CD4-positive, CD25-positive, alpha-beta regulatory T cell (primary cell): ENCODE measurements around the gene TMC1. TPM values are rescaled to one million over a fixed set of nuclear protein-coding genes. Genes with fewer than 3 reads are reported as not detected.
"Not testable (repeated sequence)": the region's sequence is repeated elsewhere in the genome, so short reads cannot be mapped to it uniquely, and the experiment has no call there.

Experiments used
- ATAC-seq, 2 donors: fragments of 150-1000 bp; cut with Tn5 transposase; one replicate each; pipeline ENCODE4 v1.10.0; 2021; ENCODE audit warnings: low read depth in 2 of 2, moderate number of reproducible peaks in 2 of 2, moderate library complexity in 1 of 2
- DNase-seq, 3 donors: peaks; one replicate each; pipeline versions ENCODE4 v3.0.0 to v3.0.0-alpha.2; 2012 to 2022; ENCODE audit warnings: mixed read lengths in 1 of 3
- H3K27ac ChIP-seq: one replicate; pipeline ENCODE4 v1.7.0; 2013; ENCODE audit warnings: mild to moderate bottlenecking, low read length; ENCODE audit not compliant: insufficient read depth, poor library complexity, severe bottlenecking
- H3K27me3 ChIP-seq: one replicate; pipeline ENCODE4 v1.7.0; 2013; ENCODE audit warnings: low read length; ENCODE audit not compliant: control insufficient read depth, insufficient read depth
- H3K36me3 ChIP-seq: one replicate; pipeline ENCODE4 v1.7.0; 2013; ENCODE audit warnings: mild to moderate bottlenecking, low read length, moderate library complexity; ENCODE audit not compliant: control insufficient read depth, insufficient read depth
- H3K4me1 ChIP-seq: 2 replicates; pipeline ENCODE4 v1.7.0; 2013; ENCODE audit warnings: mild to moderate bottlenecking, low read length; ENCODE audit not compliant: insufficient read depth, control insufficient read depth, poor library complexity, severe bottlenecking
- H3K4me3 ChIP-seq: one replicate; pipeline ENCODE4 v1.7.0; 2013; ENCODE audit warnings: low read depth, mild to moderate bottlenecking, low read length, moderate library complexity
- H3K9me3 ChIP-seq, 2 experiments: 1 replicate in 1 of 2; 2 replicates in 1 of 2; pipeline ENCODE4 v1.7.0; 2013; ENCODE audit warnings: low read length in 2 of 2, mild to moderate bottlenecking in 1 of 2, moderate library complexity in 1 of 2; ENCODE audit not compliant: control insufficient read depth in 2 of 2
- H3K27ac Mint-ChIP-seq, 3 donors: one replicate each; pipeline ENCODE4 v1.8.0; 2020 to 2022; ENCODE audit warnings: mild to moderate bottlenecking in 3 of 3, mixed read lengths in 3 of 3, moderate library complexity in 2 of 3
- H3K27me3 Mint-ChIP-seq: one replicate; pipeline ENCODE4 v1.8.0; 2022; ENCODE audit warnings: mild to moderate bottlenecking, mixed read lengths
- H3K36me3 Mint-ChIP-seq: one replicate; pipeline ENCODE4 v1.8.0; 2020; ENCODE audit warnings: mixed read lengths
- H3K4me1 Mint-ChIP-seq, 4 donors: one replicate each; pipeline ENCODE4 v1.8.0; 2020 to 2022; ENCODE audit warnings: mixed read lengths in 4 of 4, mild to moderate bottlenecking in 1 of 4
- H3K4me3 Mint-ChIP-seq, 4 donors: one replicate each; pipeline ENCODE4 v1.8.0; 2020 to 2022; ENCODE audit warnings: mild to moderate bottlenecking in 4 of 4, mixed read lengths in 4 of 4, moderate library complexity in 3 of 4
- H3K9me3 Mint-ChIP-seq, 7 donors: one replicate each; pipeline ENCODE4 v1.8.0; 2020 to 2022; ENCODE audit warnings: mixed read lengths in 7 of 7, mild to moderate bottlenecking in 3 of 7, moderate library complexity in 2 of 7
- polyA plus RNA-seq, 4 donors: library from polyadenylated mRNA; unstranded; fragments of 300-500 nt; fragmentation: Illumina TruSeq; gene quantifications; one replicate each; pipeline ENCODE4 v1.2.3, GENCODE V29; 2021
- total RNA-seq: library from RNA; stranded (reverse); gene quantifications from one replicate; pipeline ENCODE4 v1.2.3, GENCODE V29; 2022

The TMC1 gene
- total and polyA plus RNA-seq, 5 donors from 2014 or later: not detected

DNA sequence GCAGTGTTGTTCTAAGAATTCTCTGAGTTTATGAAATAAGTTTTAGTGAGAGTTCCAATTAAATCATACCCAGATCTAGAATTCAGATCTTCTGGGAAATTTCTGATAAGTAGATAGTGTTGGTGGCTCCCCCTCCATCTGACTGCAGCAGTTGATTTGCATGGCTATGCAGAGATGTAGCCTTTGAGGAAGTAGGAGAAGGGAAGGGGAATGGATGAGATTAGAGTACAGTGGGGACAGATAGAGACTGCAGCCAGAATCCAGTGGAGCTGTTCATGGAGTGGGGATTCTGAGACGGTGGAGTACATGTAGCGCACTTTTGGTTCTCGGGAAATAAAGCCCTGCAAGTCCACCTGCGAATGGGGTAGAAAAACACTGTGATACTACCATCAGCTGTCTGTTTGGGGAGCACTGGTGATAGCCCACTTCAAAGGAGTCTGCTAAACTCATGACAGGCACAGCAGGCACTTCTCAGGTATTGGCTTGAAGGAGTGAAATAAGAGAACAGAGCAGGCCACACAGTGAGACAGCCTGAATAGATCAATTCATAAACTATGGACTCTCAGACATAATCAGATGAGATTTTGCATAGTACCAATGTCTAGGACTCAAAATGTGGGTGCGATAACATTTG is 334.6 kb downstream of the TMC1 start:
- Histone ChIP-seq H3K27ac (no peak overlapping the region), H3K4me1 (no peaks in the 10 kb centered on the region), H3K9me3 (no peaks in the 10 kb centered on the region), H3K4me3 (no peak overlapping the region), H3K36me3 (no peaks in the 10 kb centered on the region), H3K27me3 (no peaks in the 10 kb centered on the region)
- H3K36me3 Mint-ChIP-seq: no peaks in the 10 kb centered on the region
- ATAC-seq (no peak), DNase-seq (no peak)
- no peak overlapping the region for H3K4me3 Mint-ChIP-seq
- no peaks in the 10 kb centered on the region for H3K4me1 Mint-ChIP-seq
- H3K27me3 Mint-ChIP-seq: no peaks in the 10 kb centered on the region
- peaks cover 0 to 2% (median 0%) of the 10 kb centered on the region in 7 donors for H3K9me3 Mint-ChIP-seq
- no peak overlapping the region for H3K27ac Mint-ChIP-seq

DNA sequence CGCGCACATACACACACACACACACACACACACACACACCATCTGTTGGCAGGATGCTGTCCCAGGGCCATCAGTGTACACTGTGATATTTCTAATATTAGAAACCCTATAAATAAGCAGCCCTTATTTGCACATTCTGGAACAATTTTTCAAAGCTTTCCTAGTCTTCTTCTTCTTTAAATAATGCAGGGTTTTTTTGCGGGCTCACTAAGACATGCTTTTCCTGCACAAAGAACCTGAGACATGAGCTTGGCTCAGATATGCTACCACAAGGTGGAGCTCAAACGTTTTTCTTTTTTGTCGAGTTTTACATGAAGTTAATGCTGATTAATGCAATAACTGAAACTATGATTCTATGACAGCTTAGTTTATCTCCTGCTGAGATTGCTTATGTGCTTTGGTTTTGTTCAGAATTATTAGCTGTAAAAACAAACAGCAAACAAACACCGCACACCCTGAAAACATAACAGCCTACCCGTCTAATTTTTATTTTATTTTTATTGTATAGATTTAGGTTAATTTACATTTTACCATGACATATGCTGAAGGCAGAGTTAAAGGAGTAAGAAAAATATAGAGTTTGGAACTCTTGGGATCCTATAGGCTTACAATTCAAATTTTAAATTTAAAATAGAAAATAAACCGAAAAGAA is 335.7 kb downstream of the TMC1 start:
- no peaks in the 10 kb centered on the region for H3K36me3 ChIP-seq
- no peak overlapping the region for H3K4me3 Mint-ChIP-seq
- H3K9me3 Mint-ChIP-seq: peaks cover 0 to 4% (median 0%) of the 10 kb centered on the region in 7 donors
- no peaks in the 10 kb centered on the region for H3K27me3 Mint-ChIP-seq
- no peaks in the 10 kb centered on the region for H3K4me1 Mint-ChIP-seq
- no peaks in the 10 kb centered on the region for H3K27me3 ChIP-seq
- H3K27ac Mint-ChIP-seq: no peak overlapping the region
- H3K4me1 ChIP-seq: no peaks in the 10 kb centered on the region
- ATAC-seq (no peak), DNase-seq (peak in 1 of 3 donors; percentile 34)
- H3K9me3 ChIP-seq: no peaks in the 10 kb centered on the region
- no peak overlapping the region for H3K27ac ChIP-seq
- no peaks in the 10 kb centered on the region for H3K36me3 Mint-ChIP-seq
- no peak overlapping the region for H3K4me3 ChIP-seq

DNA sequence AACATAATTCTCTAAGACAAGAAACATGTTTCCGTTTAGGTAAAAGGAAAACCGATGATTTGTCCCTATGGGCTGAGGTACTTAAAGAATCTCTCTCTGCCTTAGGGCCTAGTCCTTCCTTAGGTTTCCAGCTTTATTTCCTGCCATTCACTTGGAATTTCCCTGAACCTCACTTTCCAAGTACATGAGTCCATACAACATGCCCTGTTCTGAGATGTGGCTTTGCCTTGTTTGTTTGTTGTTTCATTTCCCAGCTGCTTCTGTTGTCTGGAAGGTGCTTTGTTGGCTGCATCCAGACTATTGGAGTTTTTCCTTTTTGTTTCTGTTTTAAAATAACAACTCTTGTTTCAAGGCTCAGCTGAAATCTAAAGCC is 336.2 kb downstream of the TMC1 start:
- Mint-ChIP-seq H3K9me3 (peaks cover 0 to 4% (median 0%) of the 10 kb centered on the region in 7 donors), H3K36me3 (no peaks in the 10 kb centered on the region), H3K4me3 (no peak overlapping the region), H3K27ac (no peak overlapping the region), H3K4me1 (no peaks in the 10 kb centered on the region), H3K27me3 (no peaks in the 10 kb centered on the region)
- ATAC-seq (no peak), DNase-seq (no peak)
- no peak overlapping the region for H3K4me3 ChIP-seq
- no peaks in the 10 kb centered on the region for H3K9me3 ChIP-seq
- H3K4me1 ChIP-seq: no peaks in the 10 kb centered on the region
- H3K36me3 ChIP-seq: no peaks in the 10 kb centered on the region
- H3K27ac ChIP-seq: no peak overlapping the region
- H3K27me3 ChIP-seq: no peaks in the 10 kb centered on the region

DNA sequence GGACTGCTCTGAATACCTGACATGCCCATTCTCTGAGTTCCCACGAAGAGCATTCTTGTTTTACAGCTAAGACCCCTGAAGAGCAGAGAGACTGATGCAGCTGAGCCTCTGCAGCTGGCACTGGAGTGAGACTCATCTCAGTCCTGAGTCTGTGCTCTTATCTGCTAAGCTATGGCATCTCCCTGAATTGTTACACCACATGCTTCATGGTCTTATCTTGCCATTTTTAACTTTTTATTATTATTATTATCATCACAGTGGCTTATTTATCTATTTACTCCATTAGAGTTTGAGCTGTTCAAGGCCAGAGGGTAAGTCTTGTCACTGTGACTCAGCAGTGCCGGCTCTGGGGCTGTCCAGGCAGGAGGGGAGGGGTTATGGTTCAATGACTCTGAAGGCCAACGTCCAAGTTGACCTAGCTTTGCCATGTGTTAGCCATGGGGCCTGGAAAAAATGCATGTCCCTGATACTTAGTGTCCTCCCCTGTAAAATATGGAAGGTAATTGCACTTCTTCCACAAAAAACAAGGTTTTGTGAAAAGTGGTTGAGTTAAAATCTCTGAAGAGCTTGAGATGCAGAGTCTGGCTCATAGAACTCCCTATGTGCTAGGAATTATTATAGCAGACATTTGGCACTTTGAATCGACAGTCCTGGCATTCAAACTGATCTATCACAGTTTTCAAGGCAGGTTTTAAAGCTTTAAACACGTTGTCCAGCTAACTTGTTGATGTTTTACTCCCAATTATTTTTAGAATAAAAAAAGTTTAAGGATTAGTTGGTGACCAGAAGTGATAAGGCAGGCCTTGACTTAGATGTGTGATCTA is 336.9 kb downstream of the TMC1 start:
- H3K9me3 Mint-ChIP-seq: peaks cover 0 to 4% (median 0%) of the 10 kb centered on the region in 7 donors
- no peaks in the 10 kb centered on the region for H3K27me3 ChIP-seq
- ATAC-seq (no peak), DNase-seq (no peak)
- no peaks in the 10 kb centered on the region for H3K27me3 Mint-ChIP-seq
- no peak overlapping the region for H3K4me3 ChIP-seq
- H3K9me3 ChIP-seq: no peaks in the 10 kb centered on the region
- H3K27ac Mint-ChIP-seq: no peak overlapping the region
- H3K36me3 ChIP-seq: no peaks in the 10 kb centered on the region
- H3K36me3 Mint-ChIP-seq: no peaks in the 10 kb centered on the region
- H3K4me1 Mint-ChIP-seq: no peaks in the 10 kb centered on the region
- H3K4me1 ChIP-seq: no peaks in the 10 kb centered on the region
- H3K4me3 Mint-ChIP-seq: no peak overlapping the region
- H3K27ac ChIP-seq: no peak overlapping the region

DNA sequence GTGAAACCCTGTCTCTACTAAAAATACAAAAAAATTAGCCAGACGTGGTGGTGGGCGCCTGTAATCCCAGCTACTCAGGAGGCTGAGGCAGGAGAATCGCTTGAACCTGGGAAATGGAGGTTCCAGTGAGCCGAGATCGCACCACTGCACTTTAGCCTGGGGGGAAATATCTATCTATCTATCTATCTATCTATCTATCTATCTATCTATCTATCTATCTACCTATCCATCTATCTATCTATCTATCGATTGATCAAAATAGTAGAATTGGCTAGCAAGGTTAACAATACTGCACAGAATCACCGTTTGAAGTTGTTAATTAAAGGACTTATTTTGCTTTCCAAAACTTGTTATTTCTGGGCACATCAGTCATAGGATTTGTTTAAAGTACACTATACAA is 341.4 kb downstream of the TMC1 start:
- not testable (repeated sequence) for ATAC-seq, H3K4me1 Mint-ChIP-seq, H3K27me3 Mint-ChIP-seq, H3K4me1 ChIP-seq, DNase-seq, H3K36me3 Mint-ChIP-seq, H3K4me3 Mint-ChIP-seq, H3K27ac ChIP-seq, H3K27ac Mint-ChIP-seq, H3K36me3 ChIP-seq, H3K27me3 ChIP-seq, H3K4me3 ChIP-seq, H3K9me3 Mint-ChIP-seq, H3K9me3 ChIP-seq

DNA sequence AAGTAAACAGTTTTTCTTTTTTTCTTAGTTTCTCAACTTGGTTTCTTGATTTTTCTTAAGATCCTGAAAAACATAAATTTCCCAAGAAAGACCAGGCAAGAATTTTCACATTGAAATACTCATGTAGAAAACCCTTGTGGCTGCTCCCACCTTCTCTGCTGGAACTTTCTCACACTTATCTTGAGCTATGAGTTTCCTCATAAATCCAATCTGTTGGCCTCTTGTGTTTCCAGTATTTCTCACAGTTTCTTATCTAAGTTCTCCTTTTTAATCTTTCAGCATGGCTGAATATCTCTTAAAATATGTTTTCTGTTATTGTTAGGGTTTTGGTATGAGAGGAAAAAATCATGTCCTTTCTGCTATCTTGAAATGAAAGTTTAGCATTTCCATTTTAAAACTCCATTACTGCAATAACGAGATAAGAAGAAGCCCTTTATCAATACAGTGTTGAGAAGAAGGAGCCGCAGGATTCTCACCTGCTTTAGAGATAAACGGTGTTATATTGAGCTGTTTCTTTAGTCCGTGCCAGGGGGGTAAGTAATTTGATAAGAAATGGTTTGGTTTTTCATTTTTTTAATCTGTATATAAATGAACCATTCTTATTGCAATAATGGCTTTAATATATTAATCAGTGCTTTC is 342.2 kb downstream of the TMC1 start:
- H3K4me1 Mint-ChIP-seq: no peaks in the 10 kb centered on the region
- H3K27ac Mint-ChIP-seq: no peak overlapping the region
- H3K9me3 Mint-ChIP-seq: peaks cover 0 to 2% (median 0%) of the 10 kb centered on the region in 7 donors
- no peaks in the 10 kb centered on the region for H3K4me1 ChIP-seq
- no peaks in the 10 kb centered on the region for H3K36me3 Mint-ChIP-seq
- no peak for DNase-seq
- no peaks in the 10 kb centered on the region for H3K9me3 ChIP-seq
- no peak overlapping the region for H3K4me3 Mint-ChIP-seq
- H3K27me3 ChIP-seq: no peaks in the 10 kb centered on the region
- H3K36me3 ChIP-seq: no peaks in the 10 kb centered on the region
- H3K27me3 Mint-ChIP-seq: peaks cover 4% of the 10 kb centered on the region
- no peak for ATAC-seq
- no peak overlapping the region for H3K4me3 ChIP-seq
- H3K27ac ChIP-seq: no peak overlapping the region

DNA sequence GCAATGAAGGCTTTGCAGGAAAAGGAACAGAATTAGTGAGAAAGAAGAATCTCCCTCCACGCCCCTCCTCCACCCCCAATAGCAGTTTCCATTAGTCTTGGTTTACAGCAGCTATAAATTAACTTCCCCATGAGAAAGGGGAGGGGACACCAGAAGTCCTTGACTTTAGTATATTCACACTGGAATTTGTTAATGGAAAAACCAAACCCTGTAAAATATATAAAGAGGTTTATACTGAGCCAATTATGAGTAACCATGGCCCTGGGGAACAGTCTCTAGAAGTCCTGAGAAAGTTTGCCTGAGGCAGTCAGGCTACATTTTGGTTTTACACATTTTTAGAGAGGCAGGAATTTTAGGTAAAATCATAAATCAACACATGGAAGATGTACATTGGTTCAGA is 342.9 kb downstream of the TMC1 start:
- H3K27me3 Mint-ChIP-seq: peaks cover 4% of the 10 kb centered on the region

More for the DNA sequence above, 342.9 kb downstream of the TMC1 start:
- H3K4me3 ChIP-seq: no peak overlapping the region
- no peak overlapping the region for H3K27ac ChIP-seq
- no peaks in the 10 kb centered on the region for H3K36me3 Mint-ChIP-seq
- DNase-seq: no peak
- no peaks in the 10 kb centered on the region for H3K4me1 Mint-ChIP-seq
- H3K9me3 ChIP-seq: no peaks in the 10 kb centered on the region
- no peaks in the 10 kb centered on the region for H3K27me3 ChIP-seq
- no peak for ATAC-seq
- H3K9me3 Mint-ChIP-seq: peaks cover 0 to 2% (median 0%) of the 10 kb centered on the region in 7 donors
- no peaks in the 10 kb centered on the region for H3K4me1 ChIP-seq
- no peak overlapping the region for H3K4me3 Mint-ChIP-seq
- H3K27ac Mint-ChIP-seq: peak overlapping the region in 1 of 3 donors; percentile 72
- H3K36me3 ChIP-seq: no peaks in the 10 kb centered on the region
